ENCODE results near the gene PLIN1.

DNA sequence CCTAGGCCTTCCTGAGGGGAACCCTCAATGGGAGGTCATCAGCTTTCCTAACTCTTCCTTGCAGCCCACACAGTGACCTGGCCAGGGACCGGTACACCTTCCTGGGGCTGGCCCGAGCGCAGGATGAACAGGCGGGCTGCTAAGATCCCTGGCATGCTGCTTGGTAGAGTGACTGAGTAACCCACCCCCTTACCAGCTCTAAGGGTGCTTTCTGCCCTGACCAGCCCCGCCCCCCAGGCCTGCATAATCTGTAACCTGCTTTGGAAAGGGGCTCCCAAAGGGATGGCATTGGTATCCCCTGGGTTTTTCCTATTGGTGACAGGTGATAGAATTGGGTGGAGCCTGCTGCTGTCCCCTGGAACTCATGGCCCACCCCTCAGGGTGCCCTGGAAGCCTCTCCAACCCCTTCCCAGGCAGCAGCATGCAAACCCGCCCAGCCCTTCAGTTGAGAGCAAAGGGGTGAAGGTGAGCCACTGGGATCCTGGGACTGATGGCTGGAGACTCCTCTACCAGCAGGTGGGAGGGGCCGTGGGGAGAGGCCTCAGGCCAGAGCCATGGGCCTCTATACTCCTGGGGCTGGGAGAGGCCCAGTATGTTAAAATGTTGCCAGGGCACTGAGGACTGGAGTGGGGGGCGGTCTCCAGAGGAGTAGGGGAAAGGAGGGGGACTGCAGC is 12.8 kb downstream of the PLIN1 start:
- TF ChIP-seq, protein P1, sequence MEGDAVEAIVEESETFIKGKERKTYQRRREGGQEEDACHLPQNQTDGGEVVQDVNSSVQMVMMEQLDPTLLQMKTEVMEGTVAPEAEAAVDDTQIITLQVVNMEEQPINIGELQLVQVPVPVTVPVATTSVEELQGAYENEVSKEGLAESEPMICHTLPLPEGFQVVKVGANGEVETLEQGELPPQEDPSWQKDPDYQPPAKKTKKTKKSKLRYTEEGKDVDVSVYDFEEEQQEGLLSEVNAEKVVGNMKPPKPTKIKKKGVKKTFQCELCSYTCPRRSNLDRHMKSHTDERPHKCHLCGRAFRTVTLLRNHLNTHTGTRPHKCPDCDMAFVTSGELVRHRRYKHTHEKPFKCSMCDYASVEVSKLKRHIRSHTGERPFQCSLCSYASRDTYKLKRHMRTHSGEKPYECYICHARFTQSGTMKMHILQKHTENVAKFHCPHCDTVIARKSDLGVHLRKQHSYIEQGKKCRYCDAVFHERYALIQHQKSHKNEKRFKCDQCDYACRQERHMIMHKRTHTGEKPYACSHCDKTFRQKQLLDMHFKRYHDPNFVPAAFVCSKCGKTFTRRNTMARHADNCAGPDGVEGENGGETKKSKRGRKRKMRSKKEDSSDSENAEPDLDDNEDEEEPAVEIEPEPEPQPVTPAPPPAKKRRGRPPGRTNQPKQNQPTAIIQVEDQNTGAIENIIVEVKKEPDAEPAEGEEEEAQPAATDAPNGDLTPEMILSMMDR (conservative IDR thresholded peaks at IDR 0.05 in 1 of 2, IDR thresholded peaks at IDR 0.05 in 1 of 2; ENCODE audit: low read depth in 1 of 2, low read length in 2 of 2): no peak
- no peak for TF ChIP-seq EZH2 (IDR thresholded peaks at IDR 0.05; ENCODE audit: low read length, missing control alignments)
